Measurements from ENCODE around the gene ZNF630. TPM values are rescaled to one million over a fixed set of nuclear protein-coding genes. Genes with fewer than 3 reads are reported as not detected.
"Not testable (repeated sequence)": the region's sequence is repeated elsewhere in the genome, so short reads cannot be mapped to it uniquely, and the experiment has no call there.

The ZNF630 gene
- total and polyA plus RNA-seq, 2 donors (not counting 3 experiments of a cell fraction or from before 2014, with no cell fraction given) = 0.87 to 1.6 TPM

GRCh38 chrX:48035891-48036290 is 35.5 kb downstream of the ZNF630 start:
- Histone ChIP-seq H3K9me3 (replicated peaks; ENCODE audit: control insufficient read depth, insufficient read depth, low read length) (no peaks in the 10 kb centered on the region), H3K4me1 (ENCODE audit: control insufficient read depth, extremely low read depth, insufficient read depth, low read length) (no peaks in the 10 kb centered on the region), H3K9me1 (replicated peaks; ENCODE audit: control insufficient read depth, extremely low read depth, insufficient read depth, low read length) (no peaks in the 10 kb centered on the region), H2AFZ (ENCODE audit: low read depth, low read length) (no peak overlapping the region), H3K4me3 (replicated peaks in 1 of 3; ENCODE audit: insufficient read depth in 1 of 3, low read depth in 1 of 3, low read length in 3 of 3) (no peak overlapping the region), H3K27me3 (ENCODE audit: control insufficient read depth in 2 of 2, insufficient read depth in 2 of 2, low read length in 2 of 2) (peaks cover 0 to 2% of the 10 kb centered on the region in 2 experiments), H3K79me2 (ENCODE audit: control insufficient read depth, insufficient read depth, low read length) (no peaks in the 10 kb centered on the region), H3K36me3 (ENCODE audit: control insufficient read depth in 2 of 2, extremely low read depth in 1 of 2, insufficient read depth in 2 of 2, low read length in 2 of 2) (no peaks in the 10 kb centered on the region), H3K4me2 (ENCODE audit: insufficient read depth, low read length) (no peak overlapping the region), H3K27ac (ENCODE audit: insufficient read depth, low read depth, low read length) (no peak overlapping the region), H4K20me1 (replicated peaks; ENCODE audit: control insufficient read depth, extremely low read depth, insufficient read depth, low read length) (no peaks in the 10 kb centered on the region), H3K9ac (replicated peaks; ENCODE audit: extremely low read depth, insufficient read depth, low read length) (no peak overlapping the region)
- dilution Hi-C loops (cut with MboI; ENCODE audit: extremely low pct_ligation_motif_present, low sequenced_read_pairs) (no loop called here), intact Hi-C loops (cut with micrococcal nuclease) (no loop called here)
- ChIA-PET POLR2A (no interaction called here), CTCF (no interaction called here)
- BruUV-seq (replicated peaks) = no TSS peak
- TF ChIP-seq MYC (IDR thresholded peaks at IDR 0.05; ENCODE audit: low read depth, low read length) = no peak
- TF ChIP-seq MAX (IDR thresholded peaks at IDR 0.05; ENCODE audit: insufficient read depth, insufficient read length) = no peak
- no peak for TF ChIP-seq CTCF (IDR thresholded peaks at IDR 0.05; ENCODE audit: extremely low read depth in 1 of 2, insufficient read depth in 1 of 2, low read depth in 1 of 2, low read length in 2 of 2)
- no peak for TF ChIP-seq POLR2A (IDR thresholded peaks at IDR 0.05; ENCODE audit: low read depth, low read length)
- no peak for TF ChIP-seq GATA2 (IDR thresholded peaks at IDR 0.05; ENCODE audit: insufficient read depth, insufficient read length, low read depth, low read length)
- no peak for TF ChIP-seq EZH2 (IDR thresholded peaks at IDR 0.05; ENCODE audit: borderline replicate concordance, low read depth, low read length, severe bottlenecking)
- no peak for TF ChIP-seq FOS (IDR thresholded peaks at IDR 0.05; ENCODE audit: borderline replicate concordance, insufficient read depth, low read length)
- TF ChIP-seq JUN (IDR thresholded peaks at IDR 0.05; ENCODE audit: borderline replicate concordance, insufficient read depth, insufficient read length, low read depth) = no peak
- no peak for TF ChIP-seq POLR2AphosphoS5 (IDR thresholded peaks at IDR 0.05; ENCODE audit: insufficient read depth, low read depth, low read length)
- FAIRE-seq = no peak
- DNase-seq (ENCODE audit: low read depth, low spot score) = peak; percentile 47

- H3K4me1 ChIP-seq (ENCODE audit: control insufficient read depth, extremely low read depth, insufficient read depth, low read length); H3K9me3 ChIP-seq (replicated peaks; ENCODE audit: control insufficient read depth, insufficient read depth, low read length); H2AFZ ChIP-seq (ENCODE audit: low read depth, low read length); H3K79me2 ChIP-seq (ENCODE audit: control insufficient read depth, insufficient read depth, low read length); H3K4me3 ChIP-seq (replicated peaks in 1 of 3; ENCODE audit: insufficient read depth in 1 of 3, low read depth in 1 of 3, low read length in 3 of 3); POLR2A ChIA-PET; H3K36me3 ChIP-seq (ENCODE audit: control insufficient read depth in 2 of 2, extremely low read depth in 1 of 2, insufficient read depth in 2 of 2, low read length in 2 of 2); CTCF ChIA-PET; DNase-seq (ENCODE audit: low read depth, low spot score); FAIRE-seq; H3K4me2 ChIP-seq (ENCODE audit: insufficient read depth, low read length); H3K27me3 ChIP-seq (ENCODE audit: control insufficient read depth in 2 of 2, insufficient read depth in 2 of 2, low read length in 2 of 2); H3K9me1 ChIP-seq (replicated peaks; ENCODE audit: control insufficient read depth, extremely low read depth, insufficient read depth, low read length); H3K9ac ChIP-seq (replicated peaks; ENCODE audit: extremely low read depth, insufficient read depth, low read length); BruUV-seq (replicated peaks); H4K20me1 ChIP-seq (replicated peaks; ENCODE audit: control insufficient read depth, extremely low read depth, insufficient read depth, low read length); H3K27ac ChIP-seq (ENCODE audit: insufficient read depth, low read depth, low read length); intact Hi-C loops (cut with micrococcal nuclease); dilution Hi-C loops (cut with MboI; ENCODE audit: extremely low pct_ligation_motif_present, low sequenced_read_pairs): not testable (repeated sequence)
Observed at GRCh38 chrX:48030641-48031173, 40.7 kb downstream of the ZNF630 start.

All from endothelial cell of umbilical vein (primary cell).